K562 (cell line): ENCODE data around the gene SNAPC2. TPM values are rescaled to one million over a fixed set of nuclear protein-coding genes. Genes with fewer than 3 reads are reported as not detected.

Experiments
- FOXP4 ChIP-seq: sonication (generic); formaldehyde crosslinking; IDR thresholded peaks from 2 replicates; pipeline ENCODE4 v1.8.0; 2022; ENCODE audit warnings: mild to moderate bottlenecking, missing genetic modification reagents, borderline replicate concordance
- HMGN3 ChIP-seq: IDR thresholded peaks from 2 replicates; pipeline ENCODE4 v1.6.1; 2011; ENCODE audit warnings: borderline replicate concordance, low read depth, mild to moderate bottlenecking, mixed read lengths, low read length; ENCODE audit not compliant: insufficient read length; ENCODE audit errors: extremely low read depth
- HNRNPUL1 ChIP-seq: fragments of 200-400 bp; formaldehyde crosslinking; IDR thresholded peaks from 2 replicates; pipeline ENCODE4 v1.6.1; 2017; ENCODE audit warnings: low read length
- MYNN ChIP-seq, 2 experiments: sonication (generic); formaldehyde crosslinking in 1 of 2; IDR thresholded peaks; 2 replicates each; pipeline versions ENCODE4 v1.5.0 to v1.6.1; 2016 to 2020; ENCODE audit warnings: antibody characterized with exemption in 1 of 2, missing genetic modification reagents in 1 of 2
- PREB ChIP-seq: sonication (generic); formaldehyde crosslinking; IDR thresholded peaks from 2 replicates; pipeline ENCODE4 v1.8.1; 2023; ENCODE audit warnings: mild to moderate bottlenecking, missing genetic modification reagents
- SMC3 ChIP-seq: conservative IDR thresholded peaks from 2 replicates; pipeline ENCODE4 v1.6.1; 2011; ENCODE audit warnings: low read depth, low read length, improper control_type of control experiment; ENCODE audit not compliant: insufficient read depth
- SNRNP70 ChIP-seq: fragments of 200-400 bp; formaldehyde crosslinking; optimal IDR thresholded peaks from 2 replicates; pipeline ENCODE3; 2017; ENCODE audit warnings: low read depth, low read length
- SRSF1 ChIP-seq: fragments of 200-400 bp; formaldehyde crosslinking; IDR thresholded peaks from 2 replicates; pipeline ENCODE4 v1.6.1; 2017; ENCODE audit warnings: mild to moderate bottlenecking, low read depth, low read length, moderate library complexity
- XRCC5 ChIP-seq: fragments of 200-400 bp; formaldehyde crosslinking; IDR thresholded peaks from 2 replicates; pipeline ENCODE4 v1.6.1; 2017; ENCODE audit warnings: low read depth, mild to moderate bottlenecking, low read length
- ZBTB33 ChIP-seq: sonication (generic); formaldehyde crosslinking; IDR thresholded peaks from 2 replicates; pipeline ENCODE4 v1.8.1; 2023; ENCODE audit warnings: mild to moderate bottlenecking, missing genetic modification reagents
- ZNF140 ChIP-seq: fragments of 250-450 bp; sonication (Bioruptor Pico); IDR thresholded peaks from 2 replicates; pipeline ENCODE4 v1.8.0; 2021; ENCODE audit warnings: moderate library complexity, mild to moderate bottlenecking, inconsistent platforms
- polyA plus RNA-seq, 8 experiments: library from polyadenylated mRNA; depleted of rRNA in 4 of 8; stranded (reverse) in 5 of 8; unstranded in 3 of 8; fragments of >200 nt; fragmentation: Nextera tagmentation in 2 of 8; fragmentation: Illumina TruSeq in 1 of 8; extraction: Ambion mirVana in 2 of 8; extraction: Trizol in 1 of 8; gene quantifications; 2 replicates each; pipeline versions ENCODE4 v1.2.1 to v1.2.3, GENCODE V29; 2011 to 2014; ENCODE audit warnings: inconsistent platforms in 1 of 8, missing spikeins in 1 of 8
- total RNA-seq, 7 experiments: library from RNA; depleted of rRNA in 6 of 7; stranded (reverse); fragments of >200 nt in 6 of 7; fragmentation: Illumina TruSeq in 2 of 7; extraction: Trizol in 2 of 7; gene quantifications; 2 replicates each; pipeline versions ENCODE4 v1.2.1 to v1.2.3, GENCODE V29; 2011 to 2021; ENCODE audit warnings: low replicate concordance in 1 of 7
- TF ChIP-seq, protein P1 (sequence below), 2 experiments: fragments of 450-650 bp; IDR thresholded peaks; 2 replicates each; pipeline ENCODE4 v1.6.1; 2016; ENCODE audit warnings: mild to moderate bottlenecking in 2 of 2, borderline replicate concordance in 1 of 2, low read depth in 1 of 2, moderate library complexity in 1 of 2

Gene SNAPC2
- total and polyA plus RNA-seq, 9 of the 15 experiments (the other 6 are each of a cell fraction or from before 2014, with no cell fraction given) = 0.59 to 45.1 (median 15.3) TPM

DNA sequence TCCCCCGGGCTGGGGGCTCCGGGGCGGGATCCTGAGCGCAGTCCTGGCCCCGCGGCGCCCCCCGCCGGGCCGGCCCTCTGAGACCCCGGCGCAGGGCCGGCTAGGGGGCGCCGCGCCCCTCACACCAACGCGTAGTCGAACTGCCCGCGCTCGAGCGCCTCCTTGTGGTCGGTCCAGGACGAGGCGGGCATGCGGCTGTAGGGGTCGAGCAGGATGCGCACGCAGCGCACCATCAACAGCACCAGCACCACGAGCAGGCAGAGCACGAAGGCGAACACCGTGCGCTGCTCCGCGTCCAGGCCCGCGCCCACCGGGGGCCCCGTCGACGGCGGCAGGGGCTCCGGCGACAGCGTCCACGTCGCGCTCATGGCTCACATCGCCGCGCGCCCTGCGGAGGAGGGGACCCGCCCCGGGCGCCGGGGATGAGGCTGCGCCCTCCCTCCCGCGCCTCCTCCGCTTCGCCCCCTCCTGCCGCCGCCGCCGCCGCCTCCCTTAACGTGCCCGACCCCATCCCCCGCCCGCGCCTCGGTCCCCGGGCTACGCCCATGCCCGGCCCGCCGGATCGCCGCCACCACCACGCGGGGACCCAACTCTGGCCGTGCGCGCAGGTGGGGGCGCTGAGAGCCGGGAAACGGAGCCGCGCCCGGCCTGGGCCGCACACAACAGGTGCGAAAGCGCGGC is 5.2 kb downstream of the SNAPC2 start (continued):
- TF ChIP-seq SRSF1 (no peak), ZBTB33 (CRISPR knock-in tag) (peak; percentile 67), ZNF140 (CRISPR knock-in tag) (no peak), SNRNP70 (no peak), XRCC5 (no peak), HMGN3 (peak; percentile 22), MYNN (IDR thresholded peaks at IDR 0.05) (no peak), MYNN (CRISPR knock-in tag; IDR thresholded peaks at IDR 0.05) (no peak), HNRNPUL1 (no peak), SMC3 (peak; percentile 80), FOXP4 (CRISPR knock-in tag) (peak; percentile 88; the same call in 1 of the 2 replicates), PREB (CRISPR knock-in tag) (0 out of 2 replicates have a peak, but pooled peaks have one; percentile 71)
- TF ChIP-seq, protein P1, sequence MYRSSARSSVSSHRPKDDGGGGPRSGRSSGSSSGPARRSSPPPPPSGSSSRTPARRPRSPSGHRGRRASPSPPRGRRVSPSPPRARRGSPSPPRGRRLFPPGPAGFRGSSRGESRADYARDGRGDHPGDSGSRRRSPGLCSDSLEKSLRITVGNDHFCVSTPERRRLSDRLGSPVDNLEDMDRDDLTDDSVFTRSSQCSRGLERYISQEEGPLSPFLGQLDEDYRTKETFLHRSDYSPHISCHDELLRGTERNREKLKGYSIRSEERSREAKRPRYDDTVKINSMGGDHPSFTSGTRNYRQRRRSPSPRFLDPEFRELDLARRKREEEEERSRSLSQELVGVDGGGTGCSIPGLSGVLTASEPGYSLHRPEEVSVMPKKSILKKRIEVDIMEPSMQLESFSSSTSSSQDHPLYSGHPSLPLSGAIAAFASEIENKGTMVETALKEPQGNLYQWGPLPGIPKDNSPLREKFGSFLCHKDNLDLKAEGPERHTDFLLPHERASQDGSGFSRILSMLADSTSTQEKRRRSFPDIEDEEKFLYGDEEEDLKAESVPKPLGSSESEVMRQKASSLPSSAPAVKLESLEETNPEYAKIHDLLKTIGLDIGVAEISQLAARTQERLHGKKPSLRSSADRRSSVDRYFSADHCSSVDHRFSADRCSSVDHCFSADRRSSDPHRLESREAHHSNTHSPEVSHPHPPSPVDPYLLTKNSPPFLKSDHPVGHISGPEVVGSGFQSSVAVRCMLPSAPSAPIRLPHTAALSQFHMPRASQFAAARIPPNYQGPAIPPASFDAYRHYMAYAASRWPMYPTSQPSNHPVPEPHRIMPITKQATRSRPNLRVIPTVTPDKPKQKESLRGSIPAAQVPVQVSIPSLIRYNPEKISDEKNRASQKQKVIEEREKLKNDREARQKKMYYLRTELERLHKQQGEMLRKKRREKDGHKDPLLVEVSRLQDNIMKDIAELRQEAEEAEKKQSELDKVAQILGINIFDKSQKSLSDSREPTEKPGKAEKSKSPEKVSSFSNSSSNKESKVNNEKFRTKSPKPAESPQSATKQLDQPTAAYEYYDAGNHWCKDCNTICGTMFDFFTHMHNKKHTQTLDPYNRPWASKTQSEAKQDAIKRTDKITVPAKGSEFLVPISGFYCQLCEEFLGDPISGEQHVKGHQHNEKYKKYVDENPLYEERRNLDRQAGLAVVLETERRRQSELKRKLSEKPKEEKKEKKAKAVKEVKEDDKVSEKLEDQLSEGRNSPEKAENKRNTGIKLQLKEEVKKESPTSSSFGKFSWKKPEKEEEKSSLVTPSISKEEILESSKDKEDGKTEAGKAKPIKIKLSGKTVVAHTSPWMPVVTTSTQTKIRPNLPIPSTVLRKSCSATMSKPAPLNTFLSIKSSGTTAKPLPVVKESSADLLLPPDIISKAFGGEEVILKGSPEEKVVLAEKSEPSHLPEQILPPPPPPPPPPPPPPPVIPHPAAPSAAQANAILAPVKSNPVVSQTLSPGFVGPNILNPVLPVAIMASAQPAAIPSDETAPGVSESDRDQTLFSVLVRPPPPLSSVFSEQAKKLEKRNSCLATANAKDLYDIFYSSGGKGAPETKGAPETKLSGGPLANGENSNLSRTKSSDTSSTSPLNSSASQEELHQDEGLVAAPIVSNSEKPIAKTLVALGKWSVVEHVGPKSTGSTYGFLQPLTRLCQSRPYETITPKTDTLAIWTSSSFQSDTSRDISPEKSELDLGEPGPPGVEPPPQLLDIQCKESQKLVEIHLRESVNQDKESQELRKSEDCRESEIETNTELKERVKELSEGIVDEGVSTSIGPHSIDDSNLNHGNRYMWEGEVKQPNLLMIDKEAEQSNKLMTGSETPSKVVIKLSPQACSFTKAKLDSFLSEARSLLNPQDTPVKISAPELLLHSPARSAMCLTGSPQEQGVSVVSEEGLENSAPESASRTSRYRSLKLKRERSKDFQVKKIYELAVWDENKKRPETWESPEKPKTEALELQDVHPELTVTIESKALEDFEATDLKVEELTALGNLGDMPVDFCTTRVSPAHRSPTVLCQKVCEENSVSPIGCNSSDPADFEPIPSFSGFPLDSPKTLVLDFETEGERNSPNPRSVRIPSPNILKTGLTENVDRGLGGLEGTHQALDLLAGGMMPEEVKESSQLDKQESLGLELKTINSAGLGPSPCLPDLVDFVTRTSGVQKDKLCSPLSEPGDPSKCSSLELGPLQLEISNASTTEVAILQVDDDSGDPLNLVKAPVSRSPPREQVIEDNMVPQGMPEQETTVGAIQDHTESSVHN (IDR thresholded peaks at IDR 0.05; ENCODE audit: borderline replicate concordance in 1 of 2, low read depth in 1 of 2) = no peak
